GM18505 (cell line): ENCODE measurements around the gene CHMP5.

Experiments used
- ATAC-seq: cut with Tn5 transposase; IDR thresholded peaks from one replicate; pipeline ENCODE4 v1.9.1; 2021; ENCODE audit not compliant: unreplicated experiment
- POLR2A ChIP-seq: IDR thresholded peaks from 4 replicates; pipeline ENCODE4 v1.6.1; 2011; ENCODE audit warnings: borderline replicate concordance; ENCODE audit not compliant: insufficient read depth, insufficient read length; ENCODE audit errors: extremely low read depth

The CHMP5 gene

GRCh38 chr9:33250458-33250995 is 14.3 kb upstream of the CHMP5 start:
- no peak for TF ChIP-seq POLR2A
- ATAC-seq = no peak

DNA sequence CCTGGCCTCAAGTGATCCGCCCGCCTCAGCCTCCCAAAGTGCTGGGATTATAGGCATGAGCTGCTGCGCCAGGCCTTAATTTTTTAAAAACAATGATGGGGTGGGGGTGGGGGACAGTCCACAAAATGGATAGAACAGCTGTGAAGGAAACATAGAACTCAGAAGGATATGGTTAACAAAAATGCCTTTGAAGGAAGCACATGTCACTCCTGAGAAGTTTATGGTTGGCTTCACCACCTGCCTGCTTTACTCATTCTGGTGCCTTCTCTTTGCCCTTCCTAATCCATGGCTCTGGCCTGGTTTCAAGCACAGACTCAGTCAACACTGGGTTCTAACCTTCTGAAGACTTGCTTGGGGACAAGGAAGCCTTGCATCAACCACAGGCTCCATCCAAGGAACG is 10.6 kb upstream of the CHMP5 start:
- TF ChIP-seq POLR2A = no peak
- ATAC-seq = no peak

- TF ChIP-seq POLR2A = no peak
- no peak for ATAC-seq
These were observed 9.8 kb upstream of the CHMP5 start for GRCh38 chr9:33255014-33255413.

DNA sequence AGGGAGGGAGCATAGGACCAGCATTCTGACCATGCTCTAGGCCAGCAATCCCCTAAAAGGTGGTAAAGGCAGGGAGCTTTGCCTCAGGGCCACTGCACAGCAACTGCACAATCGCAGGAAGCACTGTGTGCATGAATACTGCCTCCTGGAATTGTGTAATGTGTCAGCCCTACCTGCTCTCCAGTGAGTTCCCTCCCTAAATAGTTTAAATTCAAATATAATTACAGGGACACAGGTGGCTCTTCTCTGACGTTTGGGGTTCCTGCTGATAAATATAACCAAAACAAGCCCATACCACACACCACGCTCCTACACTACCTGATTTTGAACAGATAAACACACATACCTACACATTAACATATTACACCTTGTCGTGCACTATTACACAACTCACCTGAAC is 9.4 kb upstream of the CHMP5 start:
- ATAC-seq = no peak

GRCh38 chr9:33256236-33256635 is 8.6 kb upstream of the CHMP5 start:
- TF ChIP-seq POLR2A = no peak
- ATAC-seq = no peak

More for the DNA sequence above, 9.4 kb upstream of the CHMP5 start:
- no peak for TF ChIP-seq POLR2A

DNA sequence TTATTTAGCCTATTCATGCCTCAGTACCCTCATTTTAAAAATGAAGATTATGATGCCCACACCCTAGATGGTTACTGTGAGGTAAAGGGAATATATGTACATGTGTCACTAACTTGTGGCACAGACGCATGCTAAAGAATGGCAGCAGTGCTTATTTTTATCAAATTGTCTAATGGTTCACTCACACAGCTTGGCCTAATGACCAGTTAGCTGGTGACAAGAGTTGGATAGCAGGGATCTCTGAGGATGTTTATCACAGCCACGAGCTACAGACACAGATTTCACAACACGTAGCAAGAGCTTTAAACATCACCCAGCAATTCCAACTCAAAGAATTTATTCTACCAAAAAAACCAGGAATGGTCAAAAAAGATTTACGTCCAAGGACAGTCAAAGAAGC is 7.6 kb upstream of the CHMP5 start:
- no peak for ATAC-seq
- no peak for TF ChIP-seq POLR2A

- TF ChIP-seq POLR2A = no peak
- no peak for ATAC-seq
These were observed 4.5 kb upstream of the CHMP5 start for GRCh38 chr9:33260372-33260771.

- peak; percentile 2 for ATAC-seq
These were observed 1.5 kb upstream of the CHMP5 start for GRCh38 chr9:33263131-33264002.

GRCh38 chr9:33264003-33264472 is 811 bp upstream of the CHMP5 start:
- ATAC-seq = peak; percentile 23
- no peak for TF ChIP-seq POLR2A

More at GRCh38 chr9:33263131-33264002, 1.5 kb upstream of the CHMP5 start:
- TF ChIP-seq POLR2A = no peak

DNA sequence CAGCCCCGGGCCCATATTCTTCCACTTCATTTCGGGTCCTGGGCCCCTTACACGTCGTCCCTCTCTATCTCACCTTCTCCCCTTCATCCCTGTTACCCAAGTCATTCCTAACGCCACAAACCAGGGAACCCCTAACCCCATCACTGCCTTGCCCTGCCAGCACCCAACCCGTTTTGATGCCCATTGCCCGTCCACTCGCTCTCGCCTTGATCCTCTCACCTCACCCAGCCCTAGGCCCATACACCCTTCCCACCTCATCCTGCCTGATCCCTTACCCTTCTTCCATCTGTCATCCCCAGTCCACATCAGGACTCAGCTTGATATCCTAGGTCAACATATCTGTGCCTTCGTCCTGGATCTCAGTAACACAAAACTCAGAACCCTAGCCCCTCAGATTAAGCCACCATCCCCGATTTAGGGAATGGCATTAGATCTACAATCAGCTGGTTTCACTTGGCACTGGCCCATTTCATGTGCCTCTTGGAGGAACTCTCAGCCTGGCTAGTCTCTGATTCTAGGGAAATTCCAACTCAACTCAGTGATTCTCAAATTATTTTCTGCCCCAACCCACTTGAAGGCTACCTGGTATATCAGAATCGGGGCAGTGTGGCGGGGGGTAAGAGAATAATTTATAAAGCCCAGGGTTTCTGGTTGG is 489 bp downstream of the CHMP5 start:
- ATAC-seq = no peak
- TF ChIP-seq POLR2A = no peak

DNA sequence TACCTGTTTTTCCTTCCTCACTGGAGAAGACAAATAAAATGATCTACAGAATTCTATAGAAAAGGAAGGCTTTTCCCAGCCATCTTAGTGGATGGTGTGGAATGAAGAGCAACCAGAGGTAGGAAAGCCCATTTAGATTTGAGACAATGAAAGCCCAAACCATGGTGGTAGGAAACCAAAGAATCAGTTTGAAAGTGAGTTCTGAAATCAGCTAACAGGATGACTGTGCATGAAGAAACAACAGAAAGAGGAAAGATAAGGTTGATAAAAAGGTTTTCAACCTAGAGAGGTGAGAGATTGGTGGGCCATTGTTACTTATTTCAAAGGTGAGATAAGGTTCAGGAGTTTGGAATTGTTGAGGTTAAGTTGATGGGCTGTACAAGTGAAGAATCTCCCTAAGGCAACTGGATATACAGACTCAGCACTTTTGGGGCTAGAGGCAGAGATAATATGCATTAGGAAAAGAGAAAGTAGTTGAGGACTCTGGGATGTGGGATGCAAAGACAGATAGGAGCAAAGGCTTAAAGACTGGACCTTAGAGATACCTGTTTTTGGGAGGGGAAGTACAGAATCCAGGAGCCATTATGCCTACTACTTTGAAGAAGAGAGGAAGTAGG is 2.4 kb downstream of the CHMP5 start:
- no peak for ATAC-seq
- TF ChIP-seq POLR2A = no peak

GRCh38 chr9:33270146-33270545 is 5.3 kb downstream of the CHMP5 start:
- TF ChIP-seq POLR2A = no peak
- ATAC-seq = no peak

DNA sequence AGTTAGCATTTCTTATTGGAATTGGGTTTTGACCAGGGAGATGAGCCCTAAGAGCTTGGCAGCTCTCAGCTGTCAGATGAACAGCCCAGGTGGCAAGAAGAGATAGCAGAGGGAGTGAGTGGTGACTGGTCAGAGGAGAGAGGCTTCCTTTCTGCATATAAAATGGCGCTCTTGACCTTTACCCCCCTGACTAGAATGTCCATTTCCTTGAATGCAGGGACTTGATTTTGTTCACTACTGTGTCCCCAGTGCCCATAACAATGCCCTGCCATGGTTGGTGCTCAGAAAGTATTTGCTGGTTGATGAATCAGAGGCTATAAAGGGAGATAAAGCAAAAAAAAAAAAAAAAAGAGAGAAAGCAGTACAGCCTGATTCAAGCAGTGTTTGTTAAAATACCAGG is 7.2 kb downstream of the CHMP5 start:
- no peak for TF ChIP-seq POLR2A
- ATAC-seq = no peak
